Measurements from ENCODE around the gene PDK4. TPM values are rescaled to one million over a fixed set of nuclear protein-coding genes. Genes with fewer than 3 reads are reported as not detected.

PDK4 gene
- total RNA-seq, 1 donor from 2014 or later = 227 TPM

GRCh38 chr7:95543312-95543711 is 53.0 kb downstream of the PDK4 start:
- Histone ChIP-seq H3K9me3 (no peaks in the 10 kb centered on the region), H3K27me3 (no peaks in the 10 kb centered on the region), H3K4me3 (no peak overlapping the region), H3K36me3 (no peaks in the 10 kb centered on the region), H3K4me1 (peaks cover 6 to 26% of the 10 kb centered on the region in 2 donors), H3K27ac (no peak overlapping the region)
- intact Hi-C loops (cut with DNase I) = no loop called here
- TF ChIP-seq CTCF (IDR thresholded peaks at IDR 0.05) = no peak
- DNase-seq (ENCODE audit: low spot score in 2 of 2) = no peak

DNA sequence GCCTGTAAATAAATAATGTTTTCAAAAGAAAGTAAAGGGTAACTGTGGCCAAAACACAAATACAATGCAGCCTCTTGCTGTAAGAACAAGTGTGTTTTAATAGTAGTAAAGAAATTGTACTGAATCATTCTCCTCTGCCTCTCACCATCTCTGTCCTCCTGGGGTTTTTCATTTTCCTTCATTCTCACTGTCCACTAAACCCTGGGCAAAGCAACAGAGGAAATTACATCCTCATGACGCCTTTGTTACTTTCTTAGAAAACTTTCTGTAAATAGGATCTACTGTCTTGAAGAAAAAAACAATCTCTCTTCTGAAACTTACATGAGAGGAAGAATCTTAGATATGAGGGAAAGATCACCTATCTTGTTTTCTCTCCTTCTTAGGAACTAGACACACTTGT is 56.0 kb downstream of the PDK4 start:
- H3K27me3 ChIP-seq = no peaks in the 10 kb centered on the region
- no peak for TF ChIP-seq CTCF (IDR thresholded peaks at IDR 0.05)
- H3K4me1 ChIP-seq = peaks cover 0 to 4% of the 10 kb centered on the region in 2 donors
- no peaks in the 10 kb centered on the region for H3K9me3 ChIP-seq
- no peak overlapping the region for H3K27ac ChIP-seq
- intact Hi-C loops (cut with DNase I) = no loop called here
- no peak for DNase-seq (ENCODE audit: low spot score in 2 of 2)
- H3K36me3 ChIP-seq = no peaks in the 10 kb centered on the region
- H3K4me3 ChIP-seq = no peak overlapping the region

GRCh38 chr7:95539426-95539825 is 56.9 kb downstream of the PDK4 start:
- H3K36me3 ChIP-seq = no peaks in the 10 kb centered on the region
- no peak overlapping the region for H3K4me3 ChIP-seq
- no peaks in the 10 kb centered on the region for H3K27me3 ChIP-seq
- H3K27ac ChIP-seq = no peak overlapping the region
- H3K4me1 ChIP-seq = no peaks in the 10 kb centered on the region
- DNase-seq (ENCODE audit: low spot score in 2 of 2) = no peak
- TF ChIP-seq CTCF (IDR thresholded peaks at IDR 0.05) = no peak
- H3K9me3 ChIP-seq = no peaks in the 10 kb centered on the region
- intact Hi-C loops (cut with DNase I) = no loop called here

GRCh38 chr7:95537468-95537867 is 58.8 kb downstream of the PDK4 start:
- TF ChIP-seq CTCF (IDR thresholded peaks at IDR 0.05) = no peak
- Histone ChIP-seq H3K27me3 (no peaks in the 10 kb centered on the region), H3K36me3 (no peaks in the 10 kb centered on the region), H3K4me3 (no peak overlapping the region), H3K4me1 (no peaks in the 10 kb centered on the region), H3K27ac (no peak overlapping the region), H3K9me3 (no peaks in the 10 kb centered on the region)
- intact Hi-C loops (cut with DNase I) = no loop called here
- DNase-seq (ENCODE audit: low spot score in 2 of 2) = no peak

DNA sequence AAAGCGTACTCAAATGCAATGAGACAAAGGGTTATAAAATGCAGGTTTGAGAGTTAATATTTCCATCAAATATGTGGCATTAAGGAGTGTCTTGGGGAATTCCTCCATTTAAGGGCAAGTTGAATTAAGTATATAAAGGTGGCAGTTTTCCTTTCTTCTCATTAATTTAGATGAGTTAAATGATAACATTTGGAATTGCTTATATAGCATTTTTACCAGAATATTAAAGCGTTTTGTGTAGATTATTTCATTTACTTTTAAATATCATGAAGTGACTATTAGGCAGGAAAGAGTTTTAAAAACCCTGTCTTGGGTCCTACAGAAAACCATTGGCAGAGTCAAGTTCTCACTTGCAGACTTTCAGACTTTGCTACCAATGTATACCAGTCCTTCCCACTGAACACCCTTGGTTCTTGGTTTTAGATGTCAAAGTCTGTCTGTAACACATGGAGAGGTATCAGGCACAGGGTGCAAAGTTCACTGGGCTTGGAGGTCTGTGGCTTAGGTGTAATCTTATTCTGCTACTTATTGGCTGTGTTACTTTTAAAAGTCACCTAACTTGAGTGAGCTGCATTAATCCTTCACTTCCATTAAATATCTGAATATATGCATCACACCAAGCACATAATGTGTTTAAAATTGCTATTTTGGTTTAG is 59.5 kb downstream of the PDK4 start:
- Histone ChIP-seq H3K27ac (no peak overlapping the region), H3K9me3 (no peaks in the 10 kb centered on the region), H3K4me1 (no peaks in the 10 kb centered on the region), H3K4me3 (no peak overlapping the region), H3K27me3 (no peaks in the 10 kb centered on the region), H3K36me3 (no peaks in the 10 kb centered on the region)
- intact Hi-C loops (cut with DNase I) = no loop called here
- no peak for TF ChIP-seq CTCF (IDR thresholded peaks at IDR 0.05)
- no peak for DNase-seq (ENCODE audit: low spot score in 2 of 2)

DNA sequence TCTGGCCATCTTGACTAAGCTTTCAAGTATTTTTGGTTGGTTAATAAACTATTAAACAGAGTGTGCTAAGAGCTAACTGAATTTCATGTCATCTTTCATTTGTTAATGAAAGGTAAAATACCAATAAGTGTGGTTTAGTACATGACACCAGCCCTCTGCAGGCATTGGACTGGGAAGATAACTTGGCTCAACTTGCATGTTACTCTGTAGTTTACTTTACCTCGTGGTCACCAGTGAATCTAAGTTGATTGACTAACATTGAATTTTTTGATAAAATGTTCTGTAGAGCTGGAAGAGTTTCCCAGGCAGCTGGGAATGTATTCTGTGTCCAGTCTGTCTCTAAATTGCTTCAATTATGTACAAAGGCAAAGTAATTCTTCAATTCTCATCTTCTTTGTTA is 60.7 kb downstream of the PDK4 start:
- no peak overlapping the region for H3K27ac ChIP-seq
- intact Hi-C loops (cut with DNase I) = no loop called here
- no peak for TF ChIP-seq CTCF (IDR thresholded peaks at IDR 0.05)
- DNase-seq (ENCODE audit: low spot score in 2 of 2) = no peak
- no peaks in the 10 kb centered on the region for H3K36me3 ChIP-seq
- no peak overlapping the region for H3K4me3 ChIP-seq
- H3K4me1 ChIP-seq = no peaks in the 10 kb centered on the region
- H3K27me3 ChIP-seq = no peaks in the 10 kb centered on the region
- no peaks in the 10 kb centered on the region for H3K9me3 ChIP-seq

Measured in ascending aorta (tissue), 2 donors.